Stimulated activated CD4-positive, alpha-beta T cell treated with anti-CD3 and anti-CD28 coated beads, Interleukin-2, amount 100 ng/mL, for 4 hours (primary cell): ENCODE measurements around the gene CCDC187.
"Not testable (repeated sequence)": the region's sequence is repeated elsewhere in the genome, so short reads cannot be mapped to it uniquely, and the experiment has no call there.

Experiments used
- DNase-seq: peaks from one replicate; pipeline ENCODE4 v3.0.0-alpha.2; 2020; ENCODE audit warnings: low read depth

The CCDC187 gene

DNA sequence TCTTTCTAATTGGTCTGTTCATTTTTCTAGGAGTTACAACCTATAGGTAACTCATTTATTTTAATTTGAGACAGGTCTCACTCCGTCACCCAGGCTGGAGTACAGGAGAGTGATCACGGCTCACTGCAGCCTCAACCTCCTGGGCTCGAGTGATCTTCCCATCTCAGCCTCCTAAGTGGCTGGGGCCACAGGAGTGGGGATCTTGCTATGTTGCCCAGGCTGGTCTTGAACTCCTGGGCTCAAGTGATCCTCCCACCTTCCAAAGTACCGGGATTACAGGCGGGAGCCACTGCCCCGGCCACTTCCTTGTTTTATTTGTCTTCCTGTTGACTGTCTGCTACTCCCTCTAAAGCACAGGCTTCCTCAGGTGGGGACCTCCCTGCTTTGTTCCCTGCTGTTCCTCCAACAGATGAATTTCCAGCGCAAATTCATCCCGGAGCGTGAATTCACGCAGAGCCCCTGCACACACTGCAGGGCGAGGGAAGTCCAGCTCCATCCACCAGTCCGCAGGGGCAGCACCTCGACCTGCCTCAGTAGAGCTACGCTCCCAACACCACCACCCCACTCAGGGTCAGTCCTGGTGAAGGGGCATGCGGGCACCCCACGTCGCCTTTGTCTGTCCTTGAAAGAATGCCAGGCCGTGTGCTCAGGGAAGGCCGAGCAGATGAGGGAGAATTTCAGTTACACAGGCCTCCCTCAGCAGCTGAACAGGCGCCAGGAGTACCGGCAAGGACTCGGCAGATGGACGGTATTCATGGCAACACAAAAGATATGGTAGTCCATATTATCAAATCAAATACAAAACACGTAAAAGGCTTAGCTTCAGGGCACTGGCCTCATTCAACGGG lies 64.5 kb downstream of the CCDC187 start:
- no peak for DNase-seq

DNA sequence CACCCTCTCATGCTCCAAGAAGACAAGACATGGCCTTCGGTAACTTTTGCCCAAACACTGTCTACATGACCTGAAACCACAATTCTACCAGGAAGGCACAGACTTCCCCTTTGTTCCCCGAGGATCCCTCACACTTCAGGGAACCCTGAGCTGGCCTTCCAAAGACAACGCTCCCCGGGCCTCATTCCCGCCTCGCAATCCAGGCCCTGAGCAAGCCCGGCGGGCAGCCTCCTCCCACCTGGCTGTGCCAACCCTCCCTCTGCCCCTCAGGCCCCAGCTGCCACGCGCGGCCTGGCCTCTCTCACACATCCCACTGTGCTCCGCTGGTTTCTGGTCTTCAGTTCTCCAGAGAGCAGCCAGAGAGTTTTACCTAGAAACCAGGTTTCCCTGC lies 65.6 kb downstream of the CCDC187 start:
- no peak for DNase-seq

DNA sequence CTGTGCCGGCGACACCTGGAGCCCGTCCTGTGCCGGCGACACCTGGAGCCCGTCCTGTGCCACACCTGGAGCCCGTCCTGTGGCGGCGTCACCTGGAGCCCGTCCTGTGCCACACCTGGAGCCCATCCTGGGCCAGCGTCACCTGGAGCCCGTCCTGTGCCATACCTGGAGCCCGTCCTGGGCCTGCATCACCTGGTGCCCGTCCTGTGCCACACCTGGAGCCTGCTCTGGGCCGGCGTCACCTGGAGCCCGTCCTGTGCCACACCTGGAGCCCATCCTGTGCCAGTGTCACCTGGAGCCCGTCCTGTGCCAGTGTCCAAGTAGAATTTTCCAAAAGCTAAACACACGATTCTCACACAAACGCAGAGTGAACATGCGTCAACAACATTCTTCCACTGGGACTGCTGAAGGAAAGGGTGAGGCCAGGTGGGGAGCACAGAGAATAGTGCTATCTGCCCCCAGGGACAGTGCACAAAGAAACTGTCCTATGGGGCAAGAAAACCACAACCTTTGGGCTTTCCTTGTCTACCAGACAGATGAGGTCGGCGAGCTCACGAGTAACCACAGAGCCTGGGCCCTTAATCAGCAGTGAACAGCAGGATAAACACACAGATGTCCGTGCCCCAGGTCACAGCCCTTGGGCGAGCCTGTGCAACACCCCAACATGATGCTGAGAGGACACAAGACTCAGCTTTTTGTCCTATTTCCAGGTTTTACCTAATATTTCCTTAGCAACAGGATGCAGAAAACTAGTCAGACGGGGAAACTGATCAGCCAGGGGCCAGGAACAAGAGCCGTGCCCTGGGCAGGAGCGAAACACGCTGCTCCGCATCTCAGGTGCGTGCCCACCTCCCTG lies 66.2 kb downstream of the CCDC187 start:
- no peak for DNase-seq

DNA sequence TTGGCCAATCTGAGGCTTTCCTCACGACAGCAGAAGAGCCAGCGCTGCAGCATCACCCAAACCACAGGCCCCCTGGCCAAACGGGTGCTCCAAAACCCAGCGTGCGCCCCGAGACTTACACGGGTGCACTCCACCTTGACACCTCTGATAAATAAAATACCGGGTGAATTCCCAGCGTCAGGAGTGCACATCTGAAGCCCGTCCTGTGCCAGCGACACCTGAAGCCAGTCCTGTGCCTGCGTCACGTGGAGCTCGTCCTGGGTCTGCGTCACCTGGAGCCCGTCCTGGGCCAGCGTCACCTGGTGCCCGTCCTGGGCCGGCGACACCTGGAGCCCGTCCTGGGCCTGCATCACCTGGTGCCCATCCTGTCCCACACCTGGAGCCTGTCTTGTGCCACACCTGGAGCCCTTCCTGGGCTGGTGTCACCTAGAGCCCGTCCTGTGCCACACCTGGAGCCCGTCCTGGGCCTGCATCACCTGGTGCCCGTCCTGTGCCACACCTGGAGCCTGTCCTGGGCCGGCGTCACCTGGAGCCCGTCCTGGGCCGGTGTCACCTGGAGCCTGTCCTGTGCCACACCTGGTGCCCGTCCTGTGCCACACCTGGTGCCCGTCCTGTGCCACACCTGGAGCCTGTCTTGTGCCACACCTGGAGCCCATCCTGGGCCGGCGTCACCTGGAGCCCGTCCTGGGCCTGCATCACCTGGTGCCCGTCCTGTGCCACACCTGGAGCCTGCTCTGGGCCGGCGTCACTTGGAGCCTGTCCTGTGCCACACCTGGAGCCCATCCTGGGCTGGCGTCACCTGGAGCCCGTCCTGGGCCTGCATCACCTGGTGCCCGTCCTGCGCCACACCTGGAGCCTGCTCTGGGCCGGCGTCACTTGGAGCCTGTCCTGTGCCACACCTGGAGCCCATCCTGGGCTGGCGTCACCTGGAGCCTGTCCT lies 67.2 kb downstream of the CCDC187 start:
- DNase-seq, result not testable (repeated sequence)

DNA sequence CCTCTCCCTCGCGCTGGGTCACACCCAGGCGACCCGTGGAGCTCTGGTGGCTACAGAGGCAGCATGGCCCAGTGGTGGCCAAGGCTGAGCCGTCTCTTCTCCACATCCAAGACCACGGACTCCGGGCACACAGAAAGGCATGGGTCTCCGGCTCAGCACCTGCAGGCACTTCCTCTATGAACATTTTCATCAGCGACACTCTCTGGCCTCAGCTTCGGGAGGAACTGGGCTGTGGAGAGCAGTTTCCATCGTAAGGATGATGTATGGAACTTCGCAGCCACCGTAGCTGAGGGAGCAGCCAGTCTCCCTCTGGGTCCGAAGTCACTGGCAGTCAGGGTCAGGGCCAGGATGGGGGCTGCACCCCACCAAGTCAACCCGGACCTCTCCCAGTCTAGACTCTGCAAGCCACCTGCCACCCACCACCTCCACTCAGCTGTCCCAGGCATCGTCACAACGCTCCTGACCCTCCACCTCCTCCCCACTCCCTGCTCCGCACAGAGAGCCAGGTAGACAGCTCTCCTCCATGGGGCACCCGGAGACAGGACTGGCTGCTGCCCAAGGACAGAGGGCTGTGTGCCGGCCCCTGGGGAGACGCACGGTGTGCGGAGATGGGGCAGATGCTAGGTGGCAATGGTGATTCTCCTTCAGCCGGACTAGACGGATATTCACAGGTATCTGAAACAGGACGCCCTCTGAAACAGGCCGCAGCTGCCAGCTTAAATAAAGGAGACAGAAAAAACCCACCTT lies 68.0 kb downstream of the CCDC187 start:
- DNase-seq, result no peak

DNA sequence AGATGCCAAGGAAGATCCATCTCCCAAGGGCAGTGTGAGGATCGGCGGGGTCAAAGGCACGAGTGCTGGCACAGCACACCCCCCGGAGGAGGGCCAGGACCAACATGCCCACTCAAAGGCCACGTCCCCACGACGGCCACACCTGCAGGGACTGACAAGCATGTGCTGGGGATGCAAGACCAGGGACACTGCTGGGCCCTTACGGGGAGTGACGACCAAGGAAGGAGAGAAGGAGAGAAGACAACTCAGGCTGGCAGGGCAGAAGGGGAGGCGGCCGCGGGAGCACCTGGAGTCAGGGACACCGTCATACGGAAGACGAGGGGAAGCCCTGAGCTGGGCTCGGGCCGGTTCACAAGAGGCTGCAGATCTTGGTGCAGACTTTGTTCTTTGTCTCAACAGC lies 68.7 kb downstream of the CCDC187 start:
- no peak for DNase-seq

DNA sequence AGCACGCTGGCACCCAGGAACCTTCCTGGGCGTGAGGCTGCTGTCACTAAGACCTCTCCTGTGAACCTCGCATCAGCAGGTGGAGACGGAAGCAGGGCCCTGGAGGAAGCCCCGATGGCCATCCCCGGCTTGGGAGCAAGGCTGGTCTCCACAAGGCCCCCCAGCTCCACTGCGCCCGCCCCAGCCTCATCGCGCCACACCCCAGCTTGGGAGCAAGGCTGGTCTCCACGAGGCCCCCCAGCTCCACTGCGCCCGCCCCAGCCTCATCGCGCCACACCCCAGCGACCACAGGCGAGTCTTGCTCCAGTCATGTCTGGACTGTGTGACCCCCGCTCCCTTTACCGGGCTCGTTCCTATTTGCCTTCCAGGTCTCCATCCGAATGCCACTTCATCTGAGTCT lies 69.3 kb downstream of the CCDC187 start:
- DNase-seq, result no peak

DNA sequence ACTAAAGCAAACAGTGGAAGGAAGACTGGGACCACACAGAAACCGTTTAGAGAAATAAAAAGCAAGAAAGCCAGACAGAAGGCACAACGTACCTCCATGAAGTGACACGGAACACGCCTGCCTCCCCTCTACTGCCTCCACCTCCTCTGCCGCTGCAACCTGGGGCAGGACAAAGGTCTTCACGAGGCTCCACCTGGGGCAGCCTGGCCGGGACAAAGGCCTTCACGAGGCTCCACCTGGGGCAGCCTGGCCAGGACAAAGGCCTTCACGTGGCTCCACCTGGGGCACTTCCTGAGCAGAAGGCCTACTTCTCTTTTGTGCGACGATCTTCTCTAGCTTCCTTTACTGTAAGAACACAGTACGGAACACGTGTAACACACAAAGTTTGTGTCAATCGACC lies 70.0 kb downstream of the CCDC187 start:
- no peak for DNase-seq

DNA sequence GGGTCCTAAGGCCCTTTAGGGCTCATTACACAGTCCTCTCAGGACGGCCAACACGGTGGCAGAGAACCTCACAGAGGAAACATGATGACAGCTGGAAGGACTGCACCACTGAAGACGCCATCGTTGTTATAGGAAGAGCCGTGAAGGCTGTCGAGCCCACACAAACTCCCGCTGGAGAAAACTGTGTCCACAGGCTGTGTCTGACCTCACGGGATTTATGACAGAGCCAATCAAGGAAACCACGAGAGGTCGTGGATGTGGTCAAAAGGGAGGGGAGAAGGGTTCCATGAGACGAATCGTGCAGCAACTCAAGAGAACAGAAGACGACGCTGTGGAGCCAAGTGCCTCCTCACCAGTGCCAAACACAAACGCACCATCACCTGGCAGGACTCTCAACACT lies 70.5 kb downstream of the CCDC187 start:
- no peak for DNase-seq

DNA sequence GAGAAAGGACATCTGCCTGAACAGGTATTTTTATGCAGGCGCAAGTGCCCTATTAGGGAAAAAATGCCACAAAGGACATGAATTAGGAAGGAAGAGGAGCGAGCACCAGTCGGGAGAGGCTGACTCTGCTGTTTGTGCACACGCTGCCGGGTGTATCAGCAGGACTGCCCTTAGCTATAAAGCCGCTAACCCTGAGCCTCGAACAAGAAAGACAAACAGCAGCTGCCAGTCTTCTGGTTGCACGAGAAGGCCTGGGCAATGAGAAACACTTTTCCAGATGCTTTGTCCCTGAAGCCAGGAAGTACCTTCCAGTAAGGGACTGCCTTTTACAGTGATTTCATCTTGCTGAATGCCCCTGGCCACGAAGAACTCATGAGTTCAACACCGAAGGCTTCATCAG lies 70.9 kb downstream of the CCDC187 start:
- no peak for DNase-seq

DNA sequence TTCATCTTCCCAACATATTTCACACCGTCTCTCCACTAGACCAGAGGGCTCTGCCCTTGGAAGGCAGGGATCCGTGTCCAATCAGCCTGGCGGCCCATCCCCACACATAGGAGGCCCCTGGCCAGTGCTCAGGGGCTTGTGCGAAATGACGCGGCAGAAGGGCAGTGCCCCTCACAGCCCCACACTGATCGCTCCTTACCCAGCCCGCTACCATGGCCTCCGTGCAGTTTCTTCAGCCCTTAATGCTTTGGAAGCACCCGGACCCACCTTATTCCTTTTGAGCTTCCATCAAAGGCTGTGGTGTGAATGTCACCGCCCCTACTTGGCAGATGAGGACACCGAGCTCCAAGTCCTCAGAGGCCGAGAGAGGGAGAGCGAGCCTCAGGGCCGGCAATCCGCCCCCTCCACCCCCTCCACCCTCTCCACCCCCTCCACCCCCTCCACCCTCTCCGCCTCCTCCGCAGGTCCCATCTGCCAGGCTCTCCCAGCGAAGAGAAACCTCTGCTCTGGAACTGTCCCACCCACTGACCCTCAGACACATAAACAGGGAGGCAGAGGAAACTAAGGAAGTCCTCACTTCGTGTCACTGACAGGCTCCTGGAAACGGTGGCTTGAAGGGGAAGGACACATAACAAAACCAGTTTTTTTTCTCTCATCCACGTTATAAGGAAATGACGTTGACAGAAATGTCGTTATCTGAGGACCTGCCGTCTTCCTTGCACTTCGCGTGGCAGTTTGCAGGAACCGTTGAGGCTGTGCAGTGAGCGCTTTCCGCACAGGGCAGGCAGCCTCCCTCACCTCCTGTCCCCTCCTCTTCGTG lies 72.2 kb downstream of the CCDC187 start:
- no peak for DNase-seq

DNA sequence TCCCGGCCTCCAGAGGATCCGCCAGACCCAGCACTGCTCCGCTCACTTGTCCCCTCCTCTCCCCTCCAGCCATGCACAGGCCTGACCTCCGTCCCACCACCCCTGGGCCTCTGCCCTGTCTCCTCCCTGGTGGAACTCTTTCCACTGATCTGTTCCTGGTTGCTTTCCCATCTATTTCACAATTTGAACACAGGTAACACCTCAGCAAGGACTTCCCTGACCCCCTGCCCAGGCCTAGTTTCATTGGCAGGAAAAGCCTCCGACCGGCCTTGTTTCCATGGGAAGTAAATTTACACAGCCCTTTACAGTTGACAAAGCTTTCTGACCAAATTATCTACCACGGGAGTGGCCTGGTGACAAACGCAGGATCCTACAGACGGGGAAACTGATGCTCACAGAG lies 73.1 kb downstream of the CCDC187 start:
- no peak for DNase-seq

DNA sequence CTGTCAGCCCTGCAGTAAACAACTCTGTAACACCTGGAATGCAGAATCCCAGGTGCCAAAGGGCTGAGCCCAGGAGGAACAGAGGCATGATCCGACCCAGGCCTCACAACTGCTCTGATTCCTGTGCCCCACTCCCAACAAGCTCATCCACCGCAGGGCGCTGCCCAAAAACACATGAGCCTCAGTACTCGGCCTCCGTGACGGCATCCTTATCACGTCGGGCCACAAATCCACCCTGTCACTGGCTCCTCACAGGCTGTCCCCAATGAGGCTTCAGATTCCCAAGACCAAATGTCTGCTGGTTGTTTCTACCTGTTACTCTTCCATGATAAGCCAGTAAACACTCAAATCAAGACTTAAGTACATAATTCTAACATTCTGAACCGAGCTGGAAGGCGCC lies 73.5 kb downstream of the CCDC187 start:
- DNase-seq, result no peak

DNA sequence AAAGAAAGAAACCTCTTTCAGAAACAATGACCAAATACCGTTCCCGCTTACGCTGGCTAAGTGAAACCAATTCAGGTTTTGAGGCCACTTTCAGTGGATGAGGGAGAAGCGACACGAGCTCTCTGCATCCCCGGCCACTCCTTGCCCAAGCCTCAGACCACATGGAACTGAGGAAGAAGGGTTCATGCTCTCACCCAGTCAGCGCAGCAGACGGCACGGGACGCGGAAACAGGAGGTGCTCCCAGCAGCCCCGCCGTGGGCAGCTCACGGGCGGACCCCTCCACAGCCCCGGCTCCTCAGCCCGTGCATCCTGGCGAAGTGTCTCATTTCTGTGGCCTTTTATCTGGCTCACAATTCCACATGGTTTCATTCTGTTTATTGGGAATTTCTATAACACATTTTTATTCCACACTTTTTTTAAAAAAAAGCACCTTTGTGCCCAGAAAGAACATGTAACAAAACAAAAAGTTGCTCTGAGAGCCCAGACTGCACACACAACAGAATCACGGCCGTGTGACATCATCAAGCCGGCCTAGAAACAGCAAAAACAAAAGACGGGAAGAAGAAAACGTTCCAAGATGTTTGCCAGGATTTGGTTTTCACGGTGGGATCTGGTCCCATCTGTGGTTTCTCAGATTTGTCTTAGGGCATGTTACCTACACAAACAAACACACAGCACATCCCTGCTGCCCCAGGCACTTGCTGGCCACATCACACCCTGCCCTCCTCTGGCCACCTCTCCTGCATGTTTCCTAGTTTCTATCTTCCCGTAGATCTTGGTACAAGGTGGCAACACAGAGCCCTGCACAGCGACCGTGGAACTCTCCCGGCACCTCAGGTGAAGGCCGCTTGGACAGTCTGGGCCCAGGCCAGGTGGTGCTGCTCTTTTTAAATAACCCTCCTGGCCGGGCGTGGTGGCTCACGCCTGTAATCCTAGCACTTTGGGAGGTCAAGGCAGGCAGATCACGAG lies 74.5 kb downstream of the CCDC187 start:
- DNase-seq, result no peak

DNA sequence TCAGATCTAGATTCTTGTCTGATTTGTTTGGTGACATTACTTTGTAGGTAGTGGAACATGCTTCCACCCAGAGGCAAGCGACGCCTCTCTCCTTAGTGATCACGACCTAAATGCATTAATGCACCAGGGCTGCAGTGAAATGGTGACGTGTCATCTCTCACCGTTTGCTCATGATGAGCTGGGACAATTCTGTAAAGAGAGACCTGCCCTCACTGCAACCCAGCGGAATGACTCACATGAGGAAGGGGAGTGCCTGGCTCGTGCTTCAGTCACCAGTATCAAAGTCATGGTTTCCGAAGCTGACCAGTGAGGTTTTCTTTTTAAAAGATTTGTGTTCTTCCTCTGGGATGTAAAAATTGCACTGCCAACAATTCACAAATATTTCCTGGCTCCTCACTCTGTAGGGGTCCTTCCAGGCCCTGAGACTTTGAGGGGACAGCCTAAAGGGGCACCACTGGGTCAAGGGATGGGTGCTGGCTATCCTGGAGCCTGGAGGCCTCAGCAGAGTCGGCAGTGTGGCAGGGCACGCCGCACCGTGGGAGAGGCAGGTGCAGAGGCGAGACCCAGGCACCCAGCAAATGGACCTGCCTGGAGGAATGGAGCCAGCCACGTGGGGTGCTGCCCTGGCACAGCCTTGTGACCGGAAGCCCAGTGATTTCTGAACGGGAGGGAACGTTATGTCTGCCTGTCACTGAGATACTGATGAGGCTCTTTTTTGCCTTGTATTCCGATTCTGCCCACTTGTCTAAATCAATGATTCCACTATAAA lies 75.6 kb downstream of the CCDC187 start:
- no peak for DNase-seq

DNA sequence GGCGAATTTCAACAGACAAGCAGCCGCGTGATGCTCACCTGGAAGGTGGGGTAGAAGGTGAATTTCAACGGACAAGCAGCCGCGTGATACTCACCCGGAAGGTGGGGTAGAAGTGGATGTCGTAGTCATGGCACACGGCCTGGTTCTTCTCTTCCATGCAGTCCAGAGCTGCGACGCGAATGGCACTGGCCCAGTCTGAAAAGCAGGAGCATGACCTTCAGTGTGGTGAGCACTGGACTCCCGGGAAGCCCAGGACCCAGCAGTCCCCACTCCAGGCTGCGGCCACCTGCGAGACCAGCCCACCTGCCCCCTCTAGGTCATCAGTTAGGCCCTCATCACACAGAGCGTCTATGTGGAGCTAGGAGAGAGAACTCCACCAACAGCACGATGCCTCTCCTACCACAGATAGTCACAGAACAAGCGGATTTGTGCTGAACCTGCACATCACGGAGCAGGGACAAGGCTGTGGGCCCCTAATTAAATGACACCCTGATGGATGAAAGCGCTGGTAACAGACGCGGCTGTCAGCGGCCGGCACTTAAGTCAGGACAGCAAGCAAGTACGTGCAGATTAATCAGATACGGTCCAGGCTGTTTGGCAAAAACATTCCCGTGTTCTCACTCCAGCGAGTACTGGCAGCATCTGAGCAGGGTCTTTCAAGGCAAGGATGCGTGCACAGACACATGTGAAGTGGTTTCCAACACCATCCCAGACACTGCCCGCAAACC lies 77.0 kb downstream of the CCDC187 start:
- DNase-seq, result no peak

DNA sequence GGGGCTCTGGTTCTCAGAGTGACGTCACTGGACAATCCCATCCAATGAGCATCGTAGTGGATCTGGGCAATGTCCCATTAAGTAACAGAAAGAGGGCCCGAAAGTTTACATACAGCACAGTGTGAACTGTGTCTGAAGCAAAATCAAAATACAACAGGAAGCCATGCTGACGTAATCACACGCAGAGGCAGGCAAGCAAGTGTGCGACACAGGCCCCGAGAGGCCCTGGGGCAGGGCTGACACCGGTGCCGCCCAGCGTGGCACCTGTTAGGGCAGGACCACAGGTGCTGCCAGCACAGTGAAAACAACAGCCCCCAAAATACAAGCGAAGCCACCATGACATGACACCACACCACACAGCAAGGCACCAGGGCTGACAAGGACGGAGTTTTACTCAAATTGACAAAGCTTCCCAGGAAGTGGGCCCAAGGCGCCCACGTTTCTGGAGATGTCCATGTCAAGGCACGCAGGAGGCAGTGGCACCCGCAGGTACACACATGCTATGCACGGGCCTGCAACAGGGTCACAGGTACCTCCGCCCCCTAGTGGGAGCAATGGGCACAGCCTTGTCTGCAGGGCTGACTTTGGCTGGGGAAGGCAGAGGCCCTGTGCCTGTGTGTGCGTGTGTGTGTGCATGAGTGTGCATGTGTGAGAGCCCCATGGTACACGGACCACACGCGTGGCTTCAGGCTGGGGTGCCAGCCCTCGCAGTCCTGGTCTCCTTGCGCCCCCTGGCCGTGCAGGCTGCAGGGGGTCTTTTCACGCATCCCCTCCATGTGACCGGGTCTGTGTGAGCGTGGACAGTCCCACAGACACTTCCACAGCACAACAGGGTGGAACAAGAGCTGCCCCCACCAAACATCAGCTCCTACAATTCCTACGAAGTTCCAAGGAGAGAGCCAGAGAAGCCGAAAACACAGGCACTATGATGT lies 77.9 kb downstream of the CCDC187 start:
- DNase-seq, result peak; percentile 43
